ENCODE results near the gene MFAP5.

DNA sequence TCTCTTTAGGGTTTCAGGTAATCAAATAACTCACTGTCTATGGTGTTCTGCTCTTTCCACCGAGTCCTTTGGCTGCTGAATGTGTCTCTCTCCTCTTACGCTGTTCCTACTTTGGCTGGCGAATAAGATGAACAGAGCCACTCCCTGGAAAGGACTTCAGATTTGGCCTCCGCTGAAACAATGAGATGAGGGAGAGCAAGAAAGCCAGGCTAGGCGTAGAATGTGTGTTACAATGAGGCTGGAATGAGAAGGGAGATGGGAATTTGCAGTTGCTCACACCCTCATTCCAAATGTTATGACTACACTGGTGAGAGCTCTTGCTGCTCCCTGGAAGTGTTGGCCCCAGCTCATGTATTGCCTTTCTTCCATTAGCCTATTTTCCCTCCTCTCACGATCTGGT, at the start of gene MFAP5:
- TF ChIP-seq TAF1 (IDR thresholded peaks at IDR 0.05; ENCODE audit: borderline replicate concordance, insufficient read depth, low read length) (no peak), POLR2AphosphoS5 (IDR thresholded peaks at IDR 0.05; ENCODE audit: low read depth, low read length) (no peak), SIN3A (IDR thresholded peaks at IDR 0.05; ENCODE audit: borderline replicate concordance, insufficient read depth, low read length) (no peak)

All from PFSK-1 (cell line).